Measurements from ENCODE around the gene RFLNA. TPM values are rescaled to one million over a fixed set of nuclear protein-coding genes. Genes with fewer than 3 reads are reported as not detected.
"Not testable (repeated sequence)": the region's sequence is repeated elsewhere in the genome, so short reads cannot be mapped to it uniquely, and the experiment has no call there.

The RFLNA gene
- total and polyA plus RNA-seq, 2 experiments from 2014 or later, result 1.2 to 4.6 TPM

- DNase-seq, result no peak
- Histone ChIP-seq H3K9me3 (ENCODE audit: low read depth) (no peaks in the 10 kb centered on the region), H3K27me3 (replicated peaks; ENCODE audit: insufficient read depth) (peaks cover 3% of the 10 kb centered on the region), H4K20me1 (ENCODE audit: insufficient read depth) (no peaks in the 10 kb centered on the region), H3K79me2 (ENCODE audit: insufficient read depth) (no peaks in the 10 kb centered on the region), H3K9ac (no peak overlapping the region), H3K9me2 (ENCODE audit: insufficient read depth) (no peaks in the 10 kb centered on the region), H3K27ac (no peak overlapping the region), H3F3A (ENCODE audit: insufficient read depth) (no peaks in the 10 kb centered on the region), H3K4me3 (no peak overlapping the region), H3K36me3 (ENCODE audit: low read depth) (no peaks in the 10 kb centered on the region), H3K4me1 (ENCODE audit: insufficient read depth) (0 out of 2 replicates have a peak, but pooled peaks cover under 1% of the 10 kb centered on the region), H3K4me2 (ENCODE audit: unreplicated experiment) (no peak overlapping the region), H2AFZ (no peak overlapping the region)
- no peak for TF ChIP-seq EZH2 (IDR thresholded peaks at IDR 0.05; ENCODE audit: insufficient read depth, poor library complexity, severe bottlenecking)
- no peak for TF ChIP-seq EZH2phosphoT487 (IDR thresholded peaks at IDR 0.05; ENCODE audit: insufficient read depth, low read depth)
- 71 to 76% methylated on average over 9 of the region's 9 CpGs for WGBS, 2 experiments (ENCODE audit: low coverage in 1 of 2, low lambda C conversion rate in 2 of 2, missing lambda C conversion rate in 2 of 2)
- in situ Hi-C loops (cut with MboI), result no loop called here
Observed at GRCh38 chr12:124299628-124300388, 4.9 kb downstream of the RFLNA start.

GRCh38 chr12:124300657-124301056 is 5.8 kb downstream of the RFLNA start:
- 53 to 67% methylated on average over 3 of the region's 3 CpGs for WGBS, 2 experiments (ENCODE audit: low coverage in 1 of 2, low lambda C conversion rate in 2 of 2, missing lambda C conversion rate in 2 of 2)
- H2AFZ ChIP-seq; H3K27ac ChIP-seq; in situ Hi-C loops (cut with MboI); DNase-seq; H3K79me2 ChIP-seq (ENCODE audit: insufficient read depth); H3K4me2 ChIP-seq (ENCODE audit: unreplicated experiment); H4K20me1 ChIP-seq (ENCODE audit: insufficient read depth); H3K9me3 ChIP-seq (ENCODE audit: low read depth); H3K9me2 ChIP-seq (ENCODE audit: insufficient read depth); H3K4me1 ChIP-seq (ENCODE audit: insufficient read depth); H3F3A ChIP-seq (ENCODE audit: insufficient read depth); H3K36me3 ChIP-seq (ENCODE audit: low read depth); H3K4me3 ChIP-seq; H3K9ac ChIP-seq; H3K27me3 ChIP-seq (replicated peaks; ENCODE audit: insufficient read depth): not testable (repeated sequence)

GRCh38 chr12:124301084-124301654 is 6.3 kb downstream of the RFLNA start:
- Histone ChIP-seq H3K4me2 (ENCODE audit: unreplicated experiment) (no peak overlapping the region), H3K4me1 (ENCODE audit: insufficient read depth) (no peaks in the 10 kb centered on the region), H3K4me3 (no peak overlapping the region), H3F3A (ENCODE audit: insufficient read depth) (no peaks in the 10 kb centered on the region), H3K36me3 (ENCODE audit: low read depth) (no peaks in the 10 kb centered on the region), H3K9ac (no peak overlapping the region), H4K20me1 (ENCODE audit: insufficient read depth) (no peaks in the 10 kb centered on the region), H3K79me2 (ENCODE audit: insufficient read depth) (no peaks in the 10 kb centered on the region), H3K9me2 (ENCODE audit: insufficient read depth) (no peaks in the 10 kb centered on the region), H3K9me3 (ENCODE audit: low read depth) (no peaks in the 10 kb centered on the region), H3K27me3 (replicated peaks; ENCODE audit: insufficient read depth) (no peaks in the 10 kb centered on the region; the same call in 1 of the 2 replicates), H3K27ac (no peak overlapping the region), H2AFZ (no peak overlapping the region)
- in situ Hi-C loops (cut with MboI), result no loop called here
- 79 to 82% methylated on average over 14 of the region's 14 CpGs for WGBS, 2 experiments (ENCODE audit: low coverage in 1 of 2, low lambda C conversion rate in 2 of 2, missing lambda C conversion rate in 2 of 2)
- no peak for DNase-seq
- no peak for TF ChIP-seq EZH2phosphoT487 (IDR thresholded peaks at IDR 0.05; ENCODE audit: insufficient read depth, low read depth)
- no peak for TF ChIP-seq EZH2 (IDR thresholded peaks at IDR 0.05; ENCODE audit: insufficient read depth, poor library complexity, severe bottlenecking)

- Histone ChIP-seq H3K27me3 (replicated peaks; ENCODE audit: insufficient read depth) (no peaks in the 10 kb centered on the region; the same call in 1 of the 2 replicates), H3K4me3 (no peak overlapping the region), H3K4me2 (ENCODE audit: unreplicated experiment) (no peak overlapping the region), H2AFZ (no peak overlapping the region), H3K9ac (no peak overlapping the region), H3K27ac (no peak overlapping the region), H3K9me3 (ENCODE audit: low read depth) (no peaks in the 10 kb centered on the region), H3K36me3 (ENCODE audit: low read depth) (no peaks in the 10 kb centered on the region), H4K20me1 (ENCODE audit: insufficient read depth) (no peaks in the 10 kb centered on the region), H3K79me2 (ENCODE audit: insufficient read depth) (no peaks in the 10 kb centered on the region), H3K9me2 (ENCODE audit: insufficient read depth) (no peaks in the 10 kb centered on the region), H3K4me1 (ENCODE audit: insufficient read depth) (no peaks in the 10 kb centered on the region), H3F3A (ENCODE audit: insufficient read depth) (no peaks in the 10 kb centered on the region)
- TF ChIP-seq EZH2phosphoT487 (IDR thresholded peaks at IDR 0.05; ENCODE audit: insufficient read depth, low read depth), result no peak
- TF ChIP-seq EZH2 (IDR thresholded peaks at IDR 0.05; ENCODE audit: insufficient read depth, poor library complexity, severe bottlenecking), result no peak
- no peak for DNase-seq
- in situ Hi-C loops (cut with MboI), result no loop called here
- WGBS, 2 experiments (ENCODE audit: low coverage in 1 of 2, low lambda C conversion rate in 2 of 2, missing lambda C conversion rate in 2 of 2), result 79 to 82% methylated on average over 18 of the region's 18 CpGs
Observed at GRCh38 chr12:124302241-124302806, 7.4 kb downstream of the RFLNA start.
